Trophoblast cell (in vitro differentiated cells and primary cell): ENCODE results near the gene ZBTB40.

Experiments used
- DNase-seq, 2 donors: peaks; one replicate each; pipeline ENCODE4 v3.0.0-alpha.2; 2016
- H2AFZ ChIP-seq: 2 replicates; pipeline ENCODE4 v1.6.1; 2013; ENCODE audit warnings: low read length, moderate library complexity, mild to moderate bottlenecking; ENCODE audit not compliant: insufficient read depth, poor library complexity
- H2AK5ac ChIP-seq: 2 replicates; pipeline ENCODE4 v1.6.1; 2013; ENCODE audit warnings: mild to moderate bottlenecking, low read length
- H2BK120ac ChIP-seq: 2 replicates; pipeline ENCODE4 v1.6.1; 2013; ENCODE audit warnings: low read length, mild to moderate bottlenecking, moderate library complexity; ENCODE audit not compliant: insufficient read depth, poor library complexity
- H2BK12ac ChIP-seq: 2 replicates; pipeline ENCODE4 v1.6.1; 2013; ENCODE audit warnings: mild to moderate bottlenecking, low read length, moderate library complexity
- H2BK5ac ChIP-seq: 2 replicates; pipeline ENCODE4 v1.6.1; 2013; ENCODE audit warnings: low read length, low read depth, moderate library complexity, mild to moderate bottlenecking; ENCODE audit not compliant: poor library complexity
- H3K14ac ChIP-seq: 2 replicates; pipeline ENCODE4 v1.6.1; 2013; ENCODE audit warnings: mild to moderate bottlenecking, low read length
- H3K18ac ChIP-seq: 2 replicates; pipeline ENCODE4 v1.6.1; 2013; ENCODE audit warnings: mild to moderate bottlenecking, low read length
- H3K23ac ChIP-seq: 2 replicates; pipeline ENCODE4 v1.6.1; 2013; ENCODE audit warnings: low read length
- H3K27ac ChIP-seq: 2 replicates; pipeline ENCODE4 v1.5.1; 2013; ENCODE audit warnings: low read depth, mild to moderate bottlenecking, inconsistent platforms, low read length, moderate library complexity
- H3K27me3 ChIP-seq: 2 replicates; pipeline ENCODE4 v1.6.1; 2013; ENCODE audit warnings: inconsistent platforms, mild to moderate bottlenecking, low read length, moderate library complexity; ENCODE audit not compliant: insufficient read depth
- H3K36me3 ChIP-seq, 2 experiments: 1 replicate in 1 of 2; 2 replicates in 1 of 2; pipeline ENCODE4 v1.6.1; 2013; ENCODE audit warnings: low read length in 2 of 2, mild to moderate bottlenecking in 2 of 2, moderate library complexity in 1 of 2; ENCODE audit not compliant: insufficient read depth in 2 of 2, control insufficient read depth in 1 of 2
- H3K4ac ChIP-seq: 2 replicates; pipeline ENCODE4 v1.6.1; 2013; ENCODE audit warnings: low read depth, mild to moderate bottlenecking, low read length, moderate library complexity
- H3K4me1 ChIP-seq, 2 experiments: 1 replicate in 1 of 2; 2 replicates in 1 of 2; pipeline ENCODE4 v1.6.1; 2013; ENCODE audit warnings: low read length in 2 of 2, mild to moderate bottlenecking in 2 of 2, moderate library complexity in 1 of 2; ENCODE audit not compliant: insufficient read depth in 2 of 2, control insufficient read depth in 1 of 2
- H3K4me2 ChIP-seq: 2 replicates; pipeline ENCODE4 v1.6.1; 2013; ENCODE audit warnings: inconsistent platforms, mild to moderate bottlenecking, low read length, moderate library complexity
- H3K4me3 ChIP-seq: 2 replicates; pipeline ENCODE4 v1.5.1; 2013; ENCODE audit warnings: mild to moderate bottlenecking, low read depth, low read length, inconsistent platforms
- H3K79me1 ChIP-seq: one replicate; pipeline ENCODE4 v1.6.1; 2013; ENCODE audit warnings: low read length
- H3K79me2 ChIP-seq: 2 replicates; pipeline ENCODE4 v1.6.1; 2013; ENCODE audit warnings: low read length, mild to moderate bottlenecking; ENCODE audit not compliant: control insufficient read depth, insufficient read depth, poor library complexity
- H3K9ac ChIP-seq: 2 replicates; pipeline ENCODE4 v1.6.1; 2013; ENCODE audit warnings: mild to moderate bottlenecking, low read length
- H3K9me3 ChIP-seq: 2 replicates; pipeline ENCODE4 v1.6.1; 2013; ENCODE audit warnings: low read depth, mild to moderate bottlenecking, control low read depth, inconsistent platforms, low read length; ENCODE audit not compliant: insufficient read depth
- H4K12ac ChIP-seq: 2 replicates; pipeline ENCODE4 v1.6.1; 2013; ENCODE audit warnings: low read depth, mild to moderate bottlenecking, low read length, moderate library complexity
- H4K8ac ChIP-seq: 2 replicates; pipeline ENCODE4 v1.6.1; 2013; ENCODE audit warnings: low read depth, mild to moderate bottlenecking, low read length, moderate library complexity
- H4K91ac ChIP-seq: one replicate; pipeline ENCODE4 v1.6.1; 2013; ENCODE audit warnings: low read depth, mild to moderate bottlenecking, low read length, moderate library complexity
- WGBS: extraction: QIAGEN DNeasy Blood & Tissue Kit; methylation state at CpG from one replicate; pipeline ENCODE4 v1.1.7; 2013; ENCODE audit warnings: missing lambda C conversion rate; ENCODE audit not compliant: insufficient read length, insufficient coverage; ENCODE audit errors: extremely low coverage; 5-methylcytosine and 5-hydroxymethylcytosine counted together

Gene ZBTB40

DNA sequence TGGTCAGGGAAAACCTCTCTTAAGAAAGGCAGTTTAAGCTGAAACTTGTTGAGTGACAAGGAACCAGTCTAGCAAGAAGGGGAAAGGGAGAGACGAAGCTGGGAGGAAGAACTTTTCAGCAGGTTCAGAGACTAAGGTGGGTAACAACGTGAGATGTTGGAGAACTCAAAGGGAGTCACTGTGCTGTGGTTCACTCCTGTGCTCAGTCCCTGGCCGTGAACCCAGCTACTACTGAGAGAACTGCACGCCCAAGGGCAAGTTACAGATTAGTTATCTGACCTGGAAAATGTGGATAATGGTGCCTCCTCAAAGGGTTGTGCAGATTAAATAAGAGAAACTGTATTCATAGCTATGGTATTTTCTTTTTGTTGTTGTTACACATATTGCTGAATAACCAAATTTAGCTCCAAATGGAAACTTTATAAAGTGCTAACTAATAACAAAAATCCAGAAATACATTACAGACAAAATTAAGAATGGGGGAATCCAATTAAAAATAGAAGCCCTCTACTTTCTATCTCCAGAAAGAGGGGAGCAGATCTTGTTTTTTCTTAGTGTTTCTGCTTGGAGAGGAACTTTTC, 2.9 kb downstream of the ZBTB40 start:
- Histone ChIP-seq H3K79me1 (peaks cover 16% of the 10 kb centered on the region), H3K4me1 (peaks cover 8 to 20% of the 10 kb centered on the region in 2 experiments), H3K23ac (no peak overlapping the region), H3K36me3 (peaks cover 2% of the 10 kb centered on the region in 2 experiments), H2BK12ac (no peak overlapping the region), H2BK5ac (no peak overlapping the region), H3K18ac (no peak overlapping the region), H3K14ac (no peak overlapping the region), H4K91ac (no peak overlapping the region), H3K4me2 (peak overlapping the region; percentile 2), H4K12ac (no peak overlapping the region), H3K9ac (no peak overlapping the region), H3K79me2 (peaks cover 6% of the 10 kb centered on the region), H3K27ac (peak overlapping the region; percentile 27), H2BK120ac (no peak overlapping the region), H3K4ac (no peak overlapping the region), H2AFZ (no peak overlapping the region), H4K8ac (no peak overlapping the region), H3K27me3 (no peaks in the 10 kb centered on the region), H3K9me3 (no peaks in the 10 kb centered on the region), H2AK5ac (no peak overlapping the region), H3K4me3 (no peak overlapping the region)
- DNase-seq: peak; percentile 67 to 84
- no CpG with 5 or more reads among the region's 4 CpGs for WGBS

DNA sequence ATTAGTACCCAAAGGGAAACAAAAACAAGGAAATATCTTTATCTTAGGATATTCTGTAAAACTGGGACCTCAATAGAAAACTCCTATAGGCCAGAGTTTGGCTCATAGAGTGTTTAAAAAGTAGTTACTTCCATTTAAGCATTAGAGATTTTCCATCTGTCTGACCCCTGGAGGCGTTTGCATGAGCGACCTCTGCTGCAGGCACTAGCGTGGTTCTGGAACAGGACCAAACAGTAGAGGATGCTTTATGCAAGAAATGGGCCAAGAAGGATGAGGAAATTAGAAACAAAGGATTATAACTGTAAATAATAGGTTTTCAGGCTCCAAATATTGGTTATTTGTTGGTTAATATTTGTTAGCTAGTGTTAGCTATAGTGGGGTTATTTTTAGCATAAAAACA, 5.7 kb downstream of the ZBTB40 start:
- no peak for DNase-seq
- Histone ChIP-seq H3K14ac (no peak overlapping the region), H3K27ac (no peak overlapping the region), H3K18ac (no peak overlapping the region), H2AFZ (no peak overlapping the region), H3K4me3 (no peak overlapping the region), H2BK12ac (no peak overlapping the region), H2BK5ac (no peak overlapping the region), H3K9ac (no peak overlapping the region), H4K8ac (no peak overlapping the region), H3K4me1 (peaks cover 0 to 9% of the 10 kb centered on the region in 2 experiments), H2BK120ac (no peak overlapping the region), H3K79me1 (peaks cover 2% of the 10 kb centered on the region), H3K23ac (no peak overlapping the region), H3K27me3 (no peaks in the 10 kb centered on the region), H4K12ac (no peak overlapping the region), H2AK5ac (no peak overlapping the region), H3K79me2 (peaks cover 3% of the 10 kb centered on the region), H3K9me3 (no peaks in the 10 kb centered on the region), H3K4ac (no peak overlapping the region), H3K4me2 (no peak overlapping the region), H3K36me3 (peaks cover 2% of the 10 kb centered on the region in 2 experiments), H4K91ac (no peak overlapping the region)
- WGBS: no CpG with 5 or more reads among the region's 3 CpGs

DNA sequence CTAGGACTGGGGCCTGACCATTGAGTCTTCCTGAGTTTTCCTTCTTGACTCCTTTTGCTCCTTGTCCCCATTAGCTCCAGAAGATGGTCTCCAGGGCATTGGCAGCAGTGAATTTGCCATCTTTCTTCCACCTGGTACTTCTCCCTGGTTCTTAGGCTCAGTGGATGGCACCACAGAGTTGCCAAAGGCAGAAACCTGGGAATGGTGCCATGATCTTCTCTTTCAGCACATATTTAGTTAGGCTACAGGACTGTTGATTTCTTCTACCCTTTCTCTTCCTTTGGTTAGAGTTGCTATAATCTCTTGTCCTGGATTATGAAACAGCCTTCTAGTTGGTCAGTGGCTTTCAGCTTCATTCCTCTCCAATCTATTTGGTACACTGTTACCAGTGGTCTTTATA, 6.2 kb downstream of the ZBTB40 start:
- H2BK5ac ChIP-seq: no peak overlapping the region
- no peak overlapping the region for H3K4me3 ChIP-seq
- H3K79me1 ChIP-seq: no peaks in the 10 kb centered on the region
- H3K18ac ChIP-seq: no peak overlapping the region
- peaks cover 2% of the 10 kb centered on the region in 2 experiments for H3K36me3 ChIP-seq
- DNase-seq: no peak
- H3K79me2 ChIP-seq: peaks cover 3% of the 10 kb centered on the region
- no peak overlapping the region for H3K14ac ChIP-seq
- no peak overlapping the region for H4K91ac ChIP-seq
- H3K9me3 ChIP-seq: no peaks in the 10 kb centered on the region
- H3K27ac ChIP-seq: no peak overlapping the region
- H2AK5ac ChIP-seq: no peak overlapping the region
- H4K12ac ChIP-seq: no peak overlapping the region
- peak overlapping the region; percentile 43 for H3K4ac ChIP-seq
- H3K27me3 ChIP-seq: no peaks in the 10 kb centered on the region
- H3K4me2 ChIP-seq: no peak overlapping the region
- peak overlapping the region; percentile 69 for H3K23ac ChIP-seq
- H2BK120ac ChIP-seq: no peak overlapping the region
- H3K4me1 ChIP-seq: peaks cover 0 to 9% of the 10 kb centered on the region in 2 experiments
- H2AFZ ChIP-seq: no peak overlapping the region
- H3K9ac ChIP-seq: no peak overlapping the region
- H4K8ac ChIP-seq: no peak overlapping the region
- H2BK12ac ChIP-seq: peak overlapping the region; percentile 50

DNA sequence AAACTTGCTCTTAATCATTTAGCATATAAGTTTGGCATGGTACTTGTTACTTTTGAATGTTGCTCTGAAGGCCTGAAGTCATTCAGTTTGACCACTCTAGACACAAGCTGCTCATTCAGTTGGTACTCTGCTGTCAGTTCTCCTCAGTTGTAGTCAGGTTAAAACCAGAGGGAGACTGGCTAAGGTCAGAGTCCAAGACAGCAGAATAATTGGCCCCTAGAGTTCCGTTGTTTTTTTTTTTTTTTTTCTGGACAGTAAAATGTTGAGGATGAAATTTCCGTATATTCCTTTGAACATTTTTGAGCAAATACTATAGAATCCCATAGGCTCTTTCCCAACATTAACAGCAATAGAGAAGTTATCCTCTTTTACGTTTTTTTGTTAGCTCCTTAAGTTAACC, 9.4 kb downstream of the ZBTB40 start:
- H3K23ac ChIP-seq: no peak overlapping the region
- no peaks in the 10 kb centered on the region for H3K4me1 ChIP-seq
- peaks cover 2% of the 10 kb centered on the region in 2 experiments for H3K36me3 ChIP-seq
- H3K79me2 ChIP-seq: peaks cover 2% of the 10 kb centered on the region
- no peak overlapping the region for H4K12ac ChIP-seq
- H3K9me3 ChIP-seq: no peaks in the 10 kb centered on the region
- H4K91ac ChIP-seq: no peak overlapping the region
- no peaks in the 10 kb centered on the region for H3K27me3 ChIP-seq
- no peak overlapping the region for H3K14ac ChIP-seq
- DNase-seq: no peak
- no peak overlapping the region for H2AK5ac ChIP-seq
- no peak overlapping the region for H3K27ac ChIP-seq
- no peak overlapping the region for H2BK5ac ChIP-seq
- no peak overlapping the region for H2AFZ ChIP-seq
- no peak overlapping the region for H4K8ac ChIP-seq
- no peaks in the 10 kb centered on the region for H3K79me1 ChIP-seq
- H3K4me3 ChIP-seq: no peak overlapping the region
- H3K9ac ChIP-seq: no peak overlapping the region
- H2BK120ac ChIP-seq: no peak overlapping the region
- no CpG with 5 or more reads among the region's 3 CpGs for WGBS
- H3K4me2 ChIP-seq: no peak overlapping the region
- peak overlapping the region; percentile 6 for H3K4ac ChIP-seq
- H2BK12ac ChIP-seq: no peak overlapping the region
- no peak overlapping the region for H3K18ac ChIP-seq
